Measurements from ENCODE around the gene ARHGAP1. TPM values are rescaled to one million over a fixed set of nuclear protein-coding genes. Genes with fewer than 3 reads are reported as not detected.

ARHGAP1 gene
- total RNA-seq, 2 experiments from 2014 or later = 40.2 to 50.0 TPM

DNA sequence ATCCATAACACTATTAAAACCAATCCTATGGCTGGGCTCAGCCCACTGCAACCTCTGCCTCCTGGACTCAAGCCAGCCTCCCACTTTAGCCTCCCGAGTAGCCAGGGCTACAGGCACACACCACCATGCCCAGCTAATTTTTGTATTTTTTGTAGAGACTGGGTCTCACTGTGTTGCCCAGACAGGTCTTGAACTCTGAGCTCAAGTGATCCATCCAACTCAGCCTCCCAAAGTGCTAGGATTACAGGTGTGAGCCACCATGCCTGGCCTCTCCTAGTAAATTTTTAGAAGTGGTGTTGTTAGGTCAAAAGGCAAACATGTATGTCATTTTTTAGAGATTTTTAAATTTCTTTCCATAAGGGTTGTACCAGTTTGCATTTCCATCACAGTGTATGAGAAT lies 32.8 kb upstream of the ARHGAP1 start:
- Mint-ChIP-seq H3K27ac (no peak overlapping the region), H3K9me3 (ENCODE audit: low read depth) (no peaks in the 10 kb centered on the region), H3K4me3 (no peak overlapping the region), H3K27me3 (no peaks in the 10 kb centered on the region), H3K4me1 (no peaks in the 10 kb centered on the region), H3K36me3 (ENCODE audit: low read depth) (no peaks in the 10 kb centered on the region)
- ATAC-seq (no peak), DNase-seq (no peak)
- ChIA-PET CTCF (no interaction called here), POLR2A (no interaction called here)
- intact Hi-C loops (cut with DNase I, micrococcal nuclease) = no loop called here

DNA sequence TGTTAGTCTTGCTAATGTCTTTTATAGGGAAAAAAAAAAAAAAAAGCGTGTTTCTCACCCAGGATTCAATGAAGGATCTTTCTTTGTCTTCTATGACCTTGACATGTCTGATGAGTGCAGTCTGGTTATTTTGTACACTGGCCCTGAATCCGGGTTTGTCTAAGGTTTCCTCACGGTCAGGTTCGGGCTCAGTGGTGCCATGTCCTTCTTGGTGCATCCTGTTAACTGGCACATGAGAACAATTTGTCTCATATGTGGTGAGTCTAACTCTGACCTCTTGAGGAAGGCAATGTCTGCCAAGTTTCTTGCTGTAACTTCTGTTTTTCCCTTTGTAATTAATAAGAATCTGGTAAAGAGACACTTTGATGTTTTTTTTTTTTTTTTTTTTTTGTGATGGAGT lies 31.1 kb upstream of the ARHGAP1 start:
- no peak for DNase-seq
- Mint-ChIP-seq H3K9me3 (ENCODE audit: low read depth) (no peaks in the 10 kb centered on the region), H3K4me1 (no peaks in the 10 kb centered on the region), H3K27ac (no peak overlapping the region), H3K27me3 (no peaks in the 10 kb centered on the region), H3K36me3 (ENCODE audit: low read depth) (no peaks in the 10 kb centered on the region), H3K4me3 (no peak overlapping the region)
- ChIA-PET POLR2A (interaction anchor here (0.7 kb wide), 1 partner anchor 36 kb away, joined by 6 read pairs; no protein-coding TSS in a partner anchor), CTCF (no interaction called here)
- intact Hi-C loops (cut with DNase I, micrococcal nuclease) = no loop called here
- no peak for ATAC-seq

DNA sequence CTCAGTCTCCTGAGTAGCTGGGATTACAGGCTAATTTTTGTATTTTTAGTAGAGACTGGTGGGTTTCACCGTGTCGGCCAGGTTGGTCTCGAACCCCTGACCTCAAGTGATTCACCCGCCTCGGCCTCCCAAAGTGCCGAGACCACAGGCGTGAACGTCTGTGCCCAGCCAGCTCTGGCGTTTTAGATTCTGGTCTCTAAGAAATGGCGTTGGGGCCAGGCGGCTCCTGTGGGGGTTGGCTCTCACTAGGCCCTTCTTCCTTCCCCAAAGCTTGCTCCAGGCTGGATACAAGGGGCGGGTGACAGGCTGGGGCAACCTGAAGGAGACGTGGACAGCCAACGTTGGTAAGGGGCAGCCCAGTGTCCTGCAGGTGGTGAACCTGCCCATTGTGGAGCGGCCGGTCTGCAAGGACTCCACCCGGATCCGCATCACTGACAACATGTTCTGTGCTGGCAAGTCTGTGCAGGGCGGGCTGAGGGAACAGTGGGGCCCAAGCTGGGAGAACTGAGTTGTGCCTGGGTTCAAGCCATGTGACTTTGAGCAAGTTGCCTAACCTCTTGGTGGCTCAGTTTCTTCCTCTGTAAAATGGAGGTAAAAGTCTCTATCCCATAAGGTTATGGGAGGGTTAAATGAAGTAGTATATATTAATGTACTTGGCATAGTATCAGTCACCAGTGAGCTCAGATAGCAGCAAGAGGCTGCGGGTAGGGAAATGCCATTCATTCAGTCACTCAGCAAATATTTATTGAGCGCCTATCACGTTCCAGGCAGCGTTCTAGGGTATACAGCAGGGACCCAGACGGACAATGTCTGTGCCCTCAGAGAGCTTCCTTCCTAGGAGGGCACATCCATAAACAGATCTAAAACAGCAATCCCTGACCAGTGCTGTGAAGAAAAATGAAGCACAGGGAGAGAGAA lies 28.9 kb upstream of the ARHGAP1 start:
- H3K27me3 Mint-ChIP-seq = no peaks in the 10 kb centered on the region
- no peak overlapping the region for H3K27ac Mint-ChIP-seq
- POLR2A ChIA-PET = no interaction called here
- no peak overlapping the region for H3K4me3 Mint-ChIP-seq
- no peaks in the 10 kb centered on the region for H3K9me3 Mint-ChIP-seq (ENCODE audit: low read depth)
- intact Hi-C loops (cut with DNase I, micrococcal nuclease) = no loop called here
- DNase-seq (no peak), ATAC-seq (no peak)
- no peaks in the 10 kb centered on the region for H3K36me3 Mint-ChIP-seq (ENCODE audit: low read depth)
- CTCF ChIA-PET = interaction anchor here (0.7 kb wide), 1 partner anchor 1537 kb away, joined by 4 read pairs; no protein-coding TSS in a partner anchor
- H3K4me1 Mint-ChIP-seq = no peaks in the 10 kb centered on the region

GRCh38 chr11:46728659-46729040 lies 28.2 kb upstream of the ARHGAP1 start:
- ATAC-seq (no peak), DNase-seq (no peak)
- no peaks in the 10 kb centered on the region for H3K4me1 Mint-ChIP-seq
- H3K27me3 Mint-ChIP-seq = no peaks in the 10 kb centered on the region
- no peaks in the 10 kb centered on the region for H3K36me3 Mint-ChIP-seq (ENCODE audit: low read depth)
- intact Hi-C loops (cut with DNase I, micrococcal nuclease) = no loop called here
- ChIA-PET CTCF (no interaction called here), POLR2A (no interaction called here)
- H3K4me3 Mint-ChIP-seq = no peak overlapping the region
- H3K27ac Mint-ChIP-seq = no peak overlapping the region
- no peaks in the 10 kb centered on the region for H3K9me3 Mint-ChIP-seq (ENCODE audit: low read depth)

DNA sequence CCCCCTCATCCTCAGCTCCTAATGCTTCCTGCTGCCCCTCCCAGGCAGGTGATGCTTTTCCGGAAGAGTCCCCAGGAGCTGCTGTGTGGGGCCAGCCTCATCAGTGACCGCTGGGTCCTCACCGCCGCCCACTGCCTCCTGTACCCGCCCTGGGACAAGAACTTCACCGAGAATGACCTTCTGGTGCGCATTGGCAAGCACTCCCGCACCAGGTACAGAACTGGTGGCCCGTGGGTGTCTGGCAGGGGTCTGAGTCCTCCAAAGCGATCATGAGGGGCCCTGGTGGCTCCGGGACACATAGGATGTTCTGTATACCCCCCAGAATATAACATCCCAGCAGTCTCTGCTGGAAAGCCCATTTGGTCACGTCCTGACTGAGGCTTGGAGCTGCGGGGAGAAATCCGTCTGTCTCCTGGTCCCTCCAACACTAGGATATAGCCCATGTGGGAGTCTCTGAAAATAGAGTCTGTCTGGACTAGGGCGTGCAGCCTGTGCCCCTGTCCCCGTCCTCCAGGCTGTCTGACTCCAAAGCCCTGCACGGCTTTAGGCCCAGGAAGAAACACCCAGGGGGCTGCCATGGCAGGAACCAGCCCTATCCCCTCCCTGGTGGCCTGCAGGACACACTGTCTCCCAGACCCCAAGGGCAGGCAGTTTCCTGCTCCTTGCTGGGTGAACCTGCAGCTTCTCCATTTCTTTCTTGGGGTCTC lies 27.7 kb upstream of the ARHGAP1 start:
- DNase-seq (no peak), ATAC-seq (no peak)
- Mint-ChIP-seq H3K9me3 (ENCODE audit: low read depth) (no peaks in the 10 kb centered on the region), H3K4me1 (no peaks in the 10 kb centered on the region), H3K4me3 (no peak overlapping the region), H3K27me3 (no peaks in the 10 kb centered on the region), H3K36me3 (ENCODE audit: low read depth) (no peaks in the 10 kb centered on the region), H3K27ac (no peak overlapping the region)
- intact Hi-C loops (cut with DNase I, micrococcal nuclease) = no loop called here
- CTCF ChIA-PET = no interaction called here
- POLR2A ChIA-PET = no interaction called here

GRCh38 chr11:46726206-46726862 lies 25.9 kb upstream of the ARHGAP1 start:
- Mint-ChIP-seq H3K9me3 (ENCODE audit: low read depth) (no peaks in the 10 kb centered on the region), H3K4me3 (no peak overlapping the region), H3K4me1 (no peaks in the 10 kb centered on the region), H3K36me3 (ENCODE audit: low read depth) (no peaks in the 10 kb centered on the region), H3K27ac (no peak overlapping the region), H3K27me3 (no peaks in the 10 kb centered on the region)
- POLR2A ChIA-PET = no interaction called here
- CTCF ChIA-PET = no interaction called here
- DNase-seq = no peak
- intact Hi-C loops (cut with DNase I, micrococcal nuclease) = no loop called here
- no peak for ATAC-seq

GRCh38 chr11:46725338-46726205 lies 25.2 kb upstream of the ARHGAP1 start:
- no peak for ATAC-seq
- no peaks in the 10 kb centered on the region for H3K27me3 Mint-ChIP-seq
- intact Hi-C loops (cut with DNase I, micrococcal nuclease) = no loop called here
- DNase-seq = no peak
- ChIA-PET POLR2A (no interaction called here), CTCF (interaction anchor here (0.6 kb wide), 1 partner anchor 11 kb away, joined by 3 read pairs; no protein-coding TSS in a partner anchor)
- no peak overlapping the region for H3K4me3 Mint-ChIP-seq
- H3K27ac Mint-ChIP-seq = no peak overlapping the region
- no peaks in the 10 kb centered on the region for H3K36me3 Mint-ChIP-seq (ENCODE audit: low read depth)
- no peaks in the 10 kb centered on the region for H3K9me3 Mint-ChIP-seq (ENCODE audit: low read depth)
- no peaks in the 10 kb centered on the region for H3K4me1 Mint-ChIP-seq

- ATAC-seq (no peak), DNase-seq (no peak)
- no peaks in the 10 kb centered on the region for H3K27me3 Mint-ChIP-seq
- no peaks in the 10 kb centered on the region for H3K36me3 Mint-ChIP-seq (ENCODE audit: low read depth)
- no peak overlapping the region for H3K27ac Mint-ChIP-seq
- no peak overlapping the region for H3K4me3 Mint-ChIP-seq
- ChIA-PET CTCF (no interaction called here), POLR2A (no interaction called here)
- H3K4me1 Mint-ChIP-seq = no peaks in the 10 kb centered on the region
- intact Hi-C loops (cut with DNase I, micrococcal nuclease) = no loop called here
- H3K9me3 Mint-ChIP-seq (ENCODE audit: low read depth) = no peaks in the 10 kb centered on the region
Observed at GRCh38 chr11:46724088-46724487, 23.7 kb upstream of the ARHGAP1 start.

DNA sequence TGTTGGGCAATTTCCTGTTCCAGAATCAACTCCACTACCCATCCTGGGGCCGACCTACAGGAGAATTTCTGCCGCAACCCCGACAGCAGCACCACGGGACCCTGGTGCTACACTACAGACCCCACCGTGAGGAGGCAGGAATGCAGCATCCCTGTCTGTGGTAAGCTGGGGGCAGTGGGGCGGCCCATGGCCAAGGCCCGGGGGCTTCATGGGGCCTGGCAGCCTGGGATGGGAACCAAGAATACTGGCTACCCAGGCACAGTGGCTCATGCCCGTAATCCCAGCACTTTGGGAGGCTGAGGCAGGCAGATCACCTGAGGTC lies 22.9 kb upstream of the ARHGAP1 start:
- ChIA-PET POLR2A (no interaction called here), CTCF (no interaction called here)
- Mint-ChIP-seq H3K4me3 (no peak overlapping the region), H3K9me3 (ENCODE audit: low read depth) (no peaks in the 10 kb centered on the region), H3K4me1 (peaks cover 2% of the 10 kb centered on the region), H3K36me3 (ENCODE audit: low read depth) (no peaks in the 10 kb centered on the region), H3K27ac (no peak overlapping the region), H3K27me3 (no peaks in the 10 kb centered on the region)
- ATAC-seq (no peak), DNase-seq (no peak)
- intact Hi-C loops (cut with DNase I, micrococcal nuclease) = no loop called here

DNA sequence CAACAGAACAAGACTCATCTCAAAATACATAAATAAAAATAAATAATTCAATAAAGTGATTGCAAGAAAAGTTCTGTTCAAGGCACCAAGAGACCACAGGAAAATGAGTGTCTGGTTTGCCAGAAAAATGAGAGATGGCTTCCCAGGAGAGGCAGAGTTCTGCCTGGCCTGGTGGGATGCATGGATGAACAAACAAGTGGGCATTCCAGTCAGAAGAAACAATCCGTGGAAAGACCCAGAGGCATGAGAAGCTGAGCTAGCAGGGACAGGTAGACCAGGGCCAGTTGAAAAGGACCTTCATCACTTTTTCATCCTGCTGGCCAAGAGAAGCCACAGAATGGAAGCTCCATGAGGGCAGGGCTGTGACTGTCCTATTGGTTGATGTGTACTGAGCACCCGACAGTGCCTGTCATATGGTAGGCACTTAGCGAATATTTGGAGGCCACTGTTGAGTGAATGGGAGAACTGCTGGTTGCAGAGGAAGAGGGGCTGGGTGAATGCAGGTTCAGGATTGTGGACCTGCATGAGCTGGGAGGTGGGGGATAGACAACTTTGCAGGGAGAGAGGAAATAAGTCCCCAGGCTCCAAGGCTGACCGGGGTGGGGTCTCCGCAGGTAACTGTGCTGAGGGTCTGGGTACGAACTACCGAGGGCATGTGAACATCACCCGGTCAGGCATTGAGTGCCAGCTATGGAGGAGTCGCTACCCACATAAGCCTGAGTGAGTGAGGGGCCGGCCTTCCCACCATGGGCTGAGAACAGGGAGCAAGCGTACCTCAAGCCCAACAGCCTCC lies 22.3 kb upstream of the ARHGAP1 start:
- H3K36me3 Mint-ChIP-seq (ENCODE audit: low read depth) = no peaks in the 10 kb centered on the region
- intact Hi-C loops (cut with DNase I, micrococcal nuclease) = no loop called here
- no peaks in the 10 kb centered on the region for H3K27me3 Mint-ChIP-seq
- no peak for DNase-seq
- no peaks in the 10 kb centered on the region for H3K9me3 Mint-ChIP-seq (ENCODE audit: low read depth)
- H3K4me3 Mint-ChIP-seq = no peak overlapping the region
- ATAC-seq = no peak
- peaks cover 5% of the 10 kb centered on the region for H3K4me1 Mint-ChIP-seq
- ChIA-PET CTCF (no interaction called here), POLR2A (no interaction called here)
- H3K27ac Mint-ChIP-seq = no peak overlapping the region

DNA sequence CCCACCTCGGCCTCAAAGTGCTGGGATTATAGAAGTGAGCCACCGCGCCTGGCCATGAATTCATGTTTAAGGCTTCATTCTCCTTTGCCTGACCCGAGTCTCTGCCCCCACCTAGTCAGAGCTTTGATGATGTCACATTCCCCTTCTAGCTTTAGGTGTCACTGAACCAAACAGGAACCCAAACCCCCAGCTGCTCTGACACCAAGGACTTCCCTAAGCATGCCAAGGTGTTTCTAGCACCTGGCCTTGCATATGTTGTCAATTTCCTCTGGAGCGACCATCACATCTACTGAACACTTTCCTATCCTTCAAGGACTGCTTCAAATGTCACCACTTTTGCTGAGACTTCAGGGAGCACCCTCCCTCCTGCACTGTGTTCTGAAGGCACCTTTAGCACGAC lies 20.9 kb upstream of the ARHGAP1 start:
- H3K27me3 Mint-ChIP-seq = no peaks in the 10 kb centered on the region
- intact Hi-C loops (cut with DNase I, micrococcal nuclease) = no loop called here
- DNase-seq (no peak), ATAC-seq (no peak)
- no peak overlapping the region for H3K4me3 Mint-ChIP-seq
- no peak overlapping the region for H3K27ac Mint-ChIP-seq
- POLR2A ChIA-PET = no interaction called here
- CTCF ChIA-PET = no interaction called here
- H3K9me3 Mint-ChIP-seq (ENCODE audit: low read depth) = no peaks in the 10 kb centered on the region
- peaks cover 5% of the 10 kb centered on the region for H3K4me1 Mint-ChIP-seq
- H3K36me3 Mint-ChIP-seq (ENCODE audit: low read depth) = no peaks in the 10 kb centered on the region

Measured in activated CD4-positive, alpha-beta T cell treated with anti-CD3 and anti-CD28 coated beads for 36 hours (primary cell).